HG03432 (cell line): ENCODE data around the gene TTC33.
"Not testable (repeated sequence)": the region's sequence is repeated elsewhere in the genome, so short reads cannot be mapped to it uniquely, and the experiment has no call there.

Experiments used
- ATAC-seq: cut with Tn5 transposase; IDR thresholded peaks from one replicate; pipeline ENCODE4 v1.9.1; 2021; ENCODE audit warnings: mild to moderate bottlenecking, moderate library complexity; ENCODE audit not compliant: unreplicated experiment

Gene TTC33, protein sequence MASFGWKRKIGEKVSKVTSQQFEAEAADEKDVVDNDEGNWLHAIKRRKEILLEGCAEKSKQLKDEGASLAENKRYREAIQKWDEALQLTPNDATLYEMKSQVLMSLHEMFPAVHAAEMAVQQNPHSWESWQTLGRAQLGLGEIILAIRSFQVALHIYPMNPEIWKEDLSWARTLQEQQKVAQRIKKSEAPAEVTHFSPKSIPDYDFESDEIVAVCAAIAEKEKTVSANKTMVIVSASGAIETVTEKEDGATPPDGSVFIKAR

GRCh38 chr5:40755407-40756365 lies at the start of gene TTC33:
TSS of gene TTC33 (minus strand) at chr5:40755961. CDS start at chr5:40747018, 8,943 bp downstream.
- peak; percentile 89 for ATAC-seq

- ATAC-seq = no peak
Measured at GRCh38 chr5:40801771-40802562, 46.2 kb upstream of the TTC33 start.

GRCh38 chr5:40799258-40799657 lies 43.5 kb upstream of the TTC33 start:
- no peak for ATAC-seq

DNA sequence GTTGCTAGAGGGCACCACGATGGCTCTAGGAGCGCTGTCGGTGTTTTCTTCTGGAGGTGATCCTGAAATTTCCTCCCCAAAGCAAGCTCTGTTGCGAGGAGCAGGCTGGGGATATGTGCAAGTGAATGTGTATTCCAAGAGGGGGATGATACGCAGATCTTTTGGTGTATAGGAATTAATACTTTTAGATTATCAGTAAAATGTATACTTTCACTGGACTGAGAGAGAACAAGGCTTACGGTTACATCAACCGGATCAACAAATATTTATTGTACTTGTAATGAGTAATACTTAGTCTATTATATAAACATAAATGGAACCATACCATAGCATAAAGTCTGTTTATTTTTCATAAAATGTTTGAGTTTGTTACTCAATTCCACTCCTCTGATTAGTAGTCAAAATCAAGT lies 43.0 kb upstream of the TTC33 start:
- no peak for ATAC-seq

- peak; percentile 97 for ATAC-seq
Measured at GRCh38 chr5:40798012-40798800, 42.4 kb upstream of the TTC33 start, which contains the start of gene PRKAA1. TSS of gene PRKAA1 (minus strand) at chr5:40798374. CDS start at chr5:40798189, 185 bp downstream.

GRCh38 chr5:40797273-40798011 lies 41.7 kb upstream of the TTC33 start:
- peak; percentile 47 for ATAC-seq

GRCh38 chr5:40796487-40796889 lies 40.7 kb upstream of the TTC33 start:
- ATAC-seq = no peak

- ATAC-seq = not testable (repeated sequence)
Measured at GRCh38 chr5:40794877-40795276, 39.1 kb upstream of the TTC33 start.

GRCh38 chr5:40794340-40794739 lies 38.6 kb upstream of the TTC33 start:
- ATAC-seq = not testable (repeated sequence)

DNA sequence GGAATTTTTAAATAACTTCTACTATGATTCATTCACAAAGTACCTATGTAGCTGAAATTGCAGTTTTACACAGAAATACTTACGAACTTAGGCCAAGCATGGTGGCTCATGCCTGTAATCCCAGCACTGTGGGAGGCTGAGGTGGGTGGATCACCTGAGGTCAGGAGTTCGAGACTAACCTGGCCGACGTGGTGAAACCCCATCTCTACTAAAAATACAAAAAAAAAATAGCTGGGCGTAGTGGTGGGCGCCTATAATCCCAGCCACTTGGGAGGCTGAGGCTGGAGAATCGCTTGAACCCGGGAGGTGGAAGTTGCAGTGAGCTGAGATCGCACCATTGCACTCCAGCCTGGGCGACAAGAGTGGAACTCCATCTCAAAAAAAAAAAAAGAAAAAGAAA lies 36.9 kb upstream of the TTC33 start:
- ATAC-seq = not testable (repeated sequence)

GRCh38 chr5:40791715-40792139 lies 36.0 kb upstream of the TTC33 start:
- ATAC-seq = no peak

GRCh38 chr5:40790947-40791593 lies 35.3 kb upstream of the TTC33 start:
- no peak for ATAC-seq

- not testable (repeated sequence) for ATAC-seq
Measured at GRCh38 chr5:40788941-40789340, 33.2 kb upstream of the TTC33 start.

GRCh38 chr5:40787986-40788385 lies 32.2 kb upstream of the TTC33 start:
- ATAC-seq = no peak

DNA sequence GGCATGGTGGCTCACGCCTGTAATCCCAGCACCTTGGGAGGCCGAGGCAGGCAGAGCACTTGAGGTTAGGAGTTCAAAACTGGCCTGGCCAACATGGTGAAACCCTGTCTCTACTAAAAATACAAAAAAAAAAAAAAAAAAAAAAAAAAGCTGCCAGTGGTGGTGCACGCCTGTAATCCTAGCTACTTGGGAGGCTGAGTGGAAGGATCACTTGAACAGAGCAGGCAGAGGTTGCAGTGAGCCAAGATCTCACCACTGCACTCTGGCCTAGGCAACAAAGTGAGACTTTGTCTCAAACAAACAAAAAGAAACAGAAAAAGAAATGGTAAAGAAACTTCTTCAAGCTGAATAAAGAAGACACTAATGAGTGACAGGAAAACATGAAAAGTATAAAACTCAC lies 30.9 kb upstream of the TTC33 start:
- not testable (repeated sequence) for ATAC-seq

DNA sequence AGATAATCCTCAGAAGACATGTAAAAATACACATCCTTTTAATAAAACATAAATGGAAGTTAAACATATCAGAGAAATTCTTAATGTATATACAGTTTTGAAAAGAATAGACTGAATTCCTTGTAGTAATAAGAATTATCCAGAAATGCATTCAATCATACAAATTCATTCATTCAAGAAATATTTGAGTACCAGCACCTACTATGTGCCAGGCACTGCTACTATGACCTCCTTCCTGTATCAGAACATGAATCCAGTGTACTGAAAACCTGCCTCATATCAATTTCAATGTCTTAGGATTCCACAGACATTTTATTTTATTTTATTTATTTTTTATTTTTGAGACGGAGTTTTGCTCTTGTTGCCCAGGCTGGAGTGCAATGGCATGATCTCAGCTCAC lies 29.2 kb upstream of the TTC33 start:
- no peak for ATAC-seq

GRCh38 chr5:40784027-40784653 lies 28.4 kb upstream of the TTC33 start:
- no peak for ATAC-seq

GRCh38 chr5:40781843-40782409 lies 26.2 kb upstream of the TTC33 start:
- ATAC-seq = no peak
